IMR-90 (cell line): ENCODE data around the gene C2CD4D. TPM values are rescaled to one million over a fixed set of nuclear protein-coding genes. Genes with fewer than 3 reads are reported as not detected.

Source experiments
- ATAC-seq: fragments of 200-7000 bp; cut with Tn5 transposase; 2 replicates; pipeline ENCODE4 v1.9.1; 2020; ENCODE audit warnings: low read depth, mild to moderate bottlenecking, moderate library complexity
- BruUV-seq: library from RNA; stranded (reverse); fragments of 400-500 nt; replicated peaks from 2 replicates; lab custom pipeline; 2021; lab: Mats Ljungman, UMichigan
- CTCF ChIA-PET: fragments of 300-600 bp; formaldehyde crosslinking; extraction: SDS; loops from one replicate; lab custom pipeline; 2021; ENCODE audit warnings: antibody characterized with exemption; lab: Yijun Ruan, JAX
- POLR2A ChIA-PET: fragments of 300-600 bp; sonication (Branson Sonifier 250); formaldehyde crosslinking; loops from one replicate; lab custom pipeline; 2022; ENCODE audit warnings: antibody characterized with exemption; ENCODE audit not compliant: unreplicated experiment; lab: Charles Lee
- DNase-seq: peaks from one replicate; pipeline ENCODE4 v3.0.0; 2013
- H2AFZ ChIP-seq: replicated peaks from 2 replicates; pipeline ENCODE3; 2013; ENCODE audit warnings: low read length, mild to moderate bottlenecking; ENCODE audit not compliant: poor library complexity
- H2AK5ac ChIP-seq: 2 replicates; pipeline ENCODE4 v1.6.1; 2013; ENCODE audit warnings: low read depth, low read length, inconsistent platforms
- H2AK9ac ChIP-seq: replicated peaks from 2 replicates; pipeline ENCODE3; 2013; ENCODE audit warnings: mild to moderate bottlenecking, low read depth, low read length, moderate library complexity; ENCODE audit not compliant: poor library complexity
- H2BK120ac ChIP-seq: 2 replicates; pipeline ENCODE4 v1.6.1; 2013; ENCODE audit warnings: low read depth, low read length, inconsistent platforms
- H2BK15ac ChIP-seq: 3 replicates; pipeline ENCODE4 v1.6.1; 2013; ENCODE audit warnings: low read depth, low read length, inconsistent platforms
- H2BK20ac ChIP-seq: 2 replicates; pipeline ENCODE4 v1.6.1; 2013; ENCODE audit warnings: low read depth, mild to moderate bottlenecking, inconsistent platforms, low read length, moderate library complexity
- H2BK5ac ChIP-seq: 2 replicates; pipeline ENCODE4 v1.6.1; 2013; ENCODE audit warnings: mild to moderate bottlenecking, low read depth, low read length, inconsistent platforms; ENCODE audit not compliant: poor library complexity, severe bottlenecking
- H3K14ac ChIP-seq: replicated peaks from 2 replicates; pipeline ENCODE4 v1.6.1; 2013; ENCODE audit warnings: low read depth, low read length, inconsistent platforms
- H3K18ac ChIP-seq: 2 replicates; pipeline ENCODE4 v1.6.1; 2013; ENCODE audit warnings: low read depth, low read length, control low read depth
- H3K23ac ChIP-seq: 2 replicates; pipeline ENCODE4 v1.6.1; 2013; ENCODE audit warnings: low read depth, low read length, inconsistent platforms
- H3K27ac ChIP-seq: 2 replicates; pipeline ENCODE4 v1.5.1; 2013; ENCODE audit warnings: mild to moderate bottlenecking, control low read depth, low read length; ENCODE audit not compliant: insufficient read depth
- H3K27me3 ChIP-seq: 2 replicates; pipeline ENCODE4 v1.6.1; 2013; ENCODE audit warnings: low read length; ENCODE audit not compliant: control insufficient read depth, insufficient read depth
- H3K36me3 ChIP-seq: 2 replicates; pipeline ENCODE4 v1.6.1; 2013; ENCODE audit warnings: low read length, mixed read lengths; ENCODE audit not compliant: control insufficient read depth, insufficient read depth
- H3K4ac ChIP-seq: 2 replicates; pipeline ENCODE4 v1.6.1; 2013; ENCODE audit warnings: low read depth, low read length, inconsistent platforms
- H3K4me1 ChIP-seq: 2 replicates; pipeline ENCODE4 v1.6.1; 2013; ENCODE audit warnings: low read length, mixed read lengths; ENCODE audit not compliant: control insufficient read depth, insufficient read depth
- H3K4me2 ChIP-seq: 2 replicates; pipeline ENCODE4 v1.6.1; 2013; ENCODE audit warnings: low read depth, mild to moderate bottlenecking, control low read depth, low read length, moderate library complexity
- H3K4me3 ChIP-seq: 2 replicates; pipeline ENCODE4 v1.5.1; 2013; ENCODE audit warnings: low read depth, mild to moderate bottlenecking, control low read depth, low read length, moderate library complexity; ENCODE audit not compliant: insufficient read depth
- H3K56ac ChIP-seq: 2 replicates; pipeline ENCODE4 v1.6.1; 2013; ENCODE audit warnings: low read length, inconsistent platforms; ENCODE audit not compliant: insufficient read depth; ENCODE audit errors: extremely low read depth
- H3K79me1 ChIP-seq, 2 experiments: 2 replicates each; pipeline ENCODE4 v1.6.1; 2013; ENCODE audit warnings: low read length in 2 of 2, inconsistent platforms in 1 of 2, low read depth in 1 of 2
- H3K9ac ChIP-seq: 2 replicates; pipeline ENCODE4 v1.6.1; 2013; ENCODE audit warnings: low read depth, low read length, control low read depth
- H3K9me1 ChIP-seq: 2 replicates; pipeline ENCODE4 v1.6.1; 2013; ENCODE audit warnings: low read length, inconsistent platforms; ENCODE audit not compliant: insufficient read depth
- H3K9me3 ChIP-seq: 2 replicates; pipeline ENCODE4 v1.6.1; 2013; ENCODE audit warnings: low read length; ENCODE audit not compliant: control insufficient read depth, insufficient read depth
- H4K20me1 ChIP-seq: 2 replicates; pipeline ENCODE4 v1.6.1; 2013; ENCODE audit warnings: low read length, inconsistent platforms; ENCODE audit not compliant: insufficient read depth
- H4K5ac ChIP-seq: 2 replicates; pipeline ENCODE4 v1.6.1; 2013; ENCODE audit warnings: mild to moderate bottlenecking, low read depth, low read length, control low read depth
- H4K8ac ChIP-seq, 2 experiments: 2 replicates each; pipeline ENCODE4 v1.6.1; 2013; ENCODE audit warnings: low read depth in 2 of 2, low read length in 2 of 2, control low read depth in 1 of 2, inconsistent platforms in 1 of 2
- H4K91ac ChIP-seq: 2 replicates; pipeline ENCODE4 v1.6.1; 2013; ENCODE audit warnings: low read depth, low read length, inconsistent platforms; ENCODE audit not compliant: insufficient read depth
- CHD1 ChIP-seq: IDR thresholded peaks from 2 replicates; pipeline ENCODE4 v1.6.1; 2012; ENCODE audit warnings: low read depth, low read length, improper control_type of control experiment
- FOS ChIP-seq: fragments of 150-350 bp; IDR thresholded peaks from 2 replicates; pipeline ENCODE4 v1.6.1; 2016; ENCODE audit warnings: low read depth, low read length
- NFE2L2 ChIP-seq: fragments of 150-350 bp; IDR thresholded peaks from 2 replicates; pipeline ENCODE4 v1.6.1; 2016; ENCODE audit warnings: low read depth, mild to moderate bottlenecking, low read length
- POLR2A ChIP-seq: IDR thresholded peaks from 2 replicates; pipeline ENCODE4 v1.6.1; 2012; ENCODE audit warnings: mild to moderate bottlenecking, low read depth, low read length
- RCOR1 ChIP-seq: IDR thresholded peaks from 2 replicates; pipeline ENCODE4 v1.6.1; 2012; ENCODE audit warnings: mild to moderate bottlenecking, low read length, improper control_type of control experiment; ENCODE audit not compliant: insufficient replicate concordance
- WGBS, 2 experiments: methylation state at CpG; one replicate each; pipeline versions ENCODE4 v1.1.5 to v1.1.7; 2013; ENCODE audit warnings: missing lambda C conversion rate in 2 of 2; ENCODE audit not compliant: insufficient read length in 1 of 2; ENCODE audit errors: extremely low coverage in 2 of 2; 5-methylcytosine and 5-hydroxymethylcytosine counted together
- dilution Hi-C: fragments of 300-500 bp; cut with HindIII; formaldehyde crosslinking; loops from one replicate; pipeline ENCODE4 v1.14.3; 2018; ENCODE audit warnings: low sequenced_read_pairs; ENCODE audit not compliant: unreplicated experiment
- in situ Hi-C: fragments of 300-500 bp; cut with MboI; formaldehyde crosslinking; loops from 3 replicates; pipeline ENCODE4 v1.14.3; 2019; ENCODE audit warnings: low sequenced_read_pairs, inconsistent platforms, mixed read lengths
- intact Hi-C: fragments of 100-400 bp; cut with micrococcal nuclease; formaldehyde crosslinking; loops from 2 replicates; pipeline ENCODE4 v1.10.0; 2022
- polyA plus RNA-seq, 3 experiments: library from polyadenylated mRNA; depleted of rRNA; stranded (reverse); fragments of >200 nt; gene quantifications; 2 replicates each; pipeline ENCODE4 v1.2.3, GENCODE V29; 2012; ENCODE audit warnings: low replicate concordance in 1 of 3
- total RNA-seq: library from RNA; depleted of rRNA; stranded (reverse); fragments of >200 nt; gene quantifications from 2 replicates; pipeline ENCODE4 v1.2.3, GENCODE V29; 2012
- TF ChIP-seq, protein P1 (sequence below): conservative IDR thresholded peaks from 2 replicates; pipeline ENCODE4 v1.5.1; 2012; ENCODE audit warnings: mild to moderate bottlenecking, low read depth, low read length, improper control_type of control experiment

The C2CD4D gene
- total and polyA plus RNA-seq, 2 of the 4 experiments (the other 2 are of a cell fraction), result not detected

DNA sequence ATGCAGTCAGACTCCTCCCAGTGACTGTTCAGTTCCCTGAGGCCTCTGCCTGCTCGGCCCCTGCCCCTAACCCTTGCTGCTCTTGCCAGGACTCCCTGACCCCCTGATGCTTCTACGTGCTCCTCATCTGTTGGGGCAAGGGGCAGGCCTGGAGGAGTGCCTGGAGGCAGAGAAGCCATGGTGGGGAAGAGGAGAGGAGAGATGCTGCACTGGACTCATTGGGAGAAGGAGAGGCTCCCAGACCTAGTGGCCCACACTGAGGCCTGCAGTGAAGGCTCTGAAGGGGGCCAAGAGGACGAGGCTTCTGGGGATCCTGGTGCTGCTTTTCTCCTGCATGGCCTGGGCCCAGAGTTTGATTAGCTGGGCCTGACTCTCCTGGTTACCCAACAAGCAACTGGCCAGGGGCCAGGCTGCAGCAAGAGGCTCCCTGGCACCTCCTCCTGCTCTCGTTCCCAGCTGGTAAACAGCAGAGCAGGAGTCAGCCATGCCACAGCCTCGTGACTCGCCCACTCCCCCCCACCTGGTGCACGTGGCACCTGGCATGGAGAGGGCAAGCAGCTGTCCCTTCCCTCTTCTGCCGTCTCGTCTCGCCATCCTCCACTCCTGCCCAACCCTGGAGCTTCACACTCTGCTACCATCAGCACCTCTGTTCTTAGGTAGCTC is 7.2 kb downstream of the C2CD4D start:
- DNase-seq (peak; percentile 41), ATAC-seq (peak; percentile 61)
- Histone ChIP-seq H3K18ac (no peak overlapping the region), H3K4me2 (no peak overlapping the region), H3K79me1 (no peaks in the 10 kb centered on the region), H3K9me3 (no peaks in the 10 kb centered on the region), H2AK9ac (no peak overlapping the region), H3K4me1 (no peaks in the 10 kb centered on the region), H2BK5ac (no peak overlapping the region), H4K8ac (no peak overlapping the region), H3K27me3 (peaks cover 51% of the 10 kb centered on the region), H2AK5ac (no peak overlapping the region), H3K27ac (no peak overlapping the region), H3K23ac (no peak overlapping the region), H4K91ac (no peak overlapping the region), H3K56ac (no peak overlapping the region), H4K20me1 (no peaks in the 10 kb centered on the region), H3K9ac (no peak overlapping the region), H3K4ac (no peak overlapping the region), H3K14ac (no peak overlapping the region), H3K4me3 (no peak overlapping the region), H4K5ac (no peak overlapping the region), H2BK15ac (no peak overlapping the region), H3K9me1 (no peaks in the 10 kb centered on the region), H2BK20ac (no peak overlapping the region), H3K36me3 (no peaks in the 10 kb centered on the region), H2BK120ac (no peak overlapping the region), H2AFZ (peak overlapping the region; percentile 49)
- POLR2A ChIA-PET, result no interaction called here
- BruUV-seq, result no TSS peak
- in situ Hi-C loops (no loop called here), intact Hi-C loops (loop anchor here (10.0 kb wide), 1 partner anchor 288 kb away; the partner anchor contains the start of gene TUFT1), dilution Hi-C loops (no loop called here)
- WGBS, 2 experiments, result 20% methylated on average over 3 of the region's 10 CpGs; no CpG with 5 or more reads in 1 of the 2 experiments
- CTCF ChIA-PET, result no interaction called here
- no peak for TF ChIP-seq NFE2L2
- no peak for TF ChIP-seq FOS
- TF ChIP-seq POLR2A, result no peak
- TF ChIP-seq, protein P1, sequence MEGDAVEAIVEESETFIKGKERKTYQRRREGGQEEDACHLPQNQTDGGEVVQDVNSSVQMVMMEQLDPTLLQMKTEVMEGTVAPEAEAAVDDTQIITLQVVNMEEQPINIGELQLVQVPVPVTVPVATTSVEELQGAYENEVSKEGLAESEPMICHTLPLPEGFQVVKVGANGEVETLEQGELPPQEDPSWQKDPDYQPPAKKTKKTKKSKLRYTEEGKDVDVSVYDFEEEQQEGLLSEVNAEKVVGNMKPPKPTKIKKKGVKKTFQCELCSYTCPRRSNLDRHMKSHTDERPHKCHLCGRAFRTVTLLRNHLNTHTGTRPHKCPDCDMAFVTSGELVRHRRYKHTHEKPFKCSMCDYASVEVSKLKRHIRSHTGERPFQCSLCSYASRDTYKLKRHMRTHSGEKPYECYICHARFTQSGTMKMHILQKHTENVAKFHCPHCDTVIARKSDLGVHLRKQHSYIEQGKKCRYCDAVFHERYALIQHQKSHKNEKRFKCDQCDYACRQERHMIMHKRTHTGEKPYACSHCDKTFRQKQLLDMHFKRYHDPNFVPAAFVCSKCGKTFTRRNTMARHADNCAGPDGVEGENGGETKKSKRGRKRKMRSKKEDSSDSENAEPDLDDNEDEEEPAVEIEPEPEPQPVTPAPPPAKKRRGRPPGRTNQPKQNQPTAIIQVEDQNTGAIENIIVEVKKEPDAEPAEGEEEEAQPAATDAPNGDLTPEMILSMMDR, result no peak
- no peak for TF ChIP-seq CHD1
- TF ChIP-seq RCOR1, result no peak
